GOT3 (cell line): ENCODE data around the gene ATP2A3.

ENCODE experiments used
- DNase-seq: peaks from one replicate; lab custom pipeline; 2025; ENCODE audit warnings: mixed read lengths; lab: John Stamatoyannopoulos, UW

The ATP2A3 gene

DNA sequence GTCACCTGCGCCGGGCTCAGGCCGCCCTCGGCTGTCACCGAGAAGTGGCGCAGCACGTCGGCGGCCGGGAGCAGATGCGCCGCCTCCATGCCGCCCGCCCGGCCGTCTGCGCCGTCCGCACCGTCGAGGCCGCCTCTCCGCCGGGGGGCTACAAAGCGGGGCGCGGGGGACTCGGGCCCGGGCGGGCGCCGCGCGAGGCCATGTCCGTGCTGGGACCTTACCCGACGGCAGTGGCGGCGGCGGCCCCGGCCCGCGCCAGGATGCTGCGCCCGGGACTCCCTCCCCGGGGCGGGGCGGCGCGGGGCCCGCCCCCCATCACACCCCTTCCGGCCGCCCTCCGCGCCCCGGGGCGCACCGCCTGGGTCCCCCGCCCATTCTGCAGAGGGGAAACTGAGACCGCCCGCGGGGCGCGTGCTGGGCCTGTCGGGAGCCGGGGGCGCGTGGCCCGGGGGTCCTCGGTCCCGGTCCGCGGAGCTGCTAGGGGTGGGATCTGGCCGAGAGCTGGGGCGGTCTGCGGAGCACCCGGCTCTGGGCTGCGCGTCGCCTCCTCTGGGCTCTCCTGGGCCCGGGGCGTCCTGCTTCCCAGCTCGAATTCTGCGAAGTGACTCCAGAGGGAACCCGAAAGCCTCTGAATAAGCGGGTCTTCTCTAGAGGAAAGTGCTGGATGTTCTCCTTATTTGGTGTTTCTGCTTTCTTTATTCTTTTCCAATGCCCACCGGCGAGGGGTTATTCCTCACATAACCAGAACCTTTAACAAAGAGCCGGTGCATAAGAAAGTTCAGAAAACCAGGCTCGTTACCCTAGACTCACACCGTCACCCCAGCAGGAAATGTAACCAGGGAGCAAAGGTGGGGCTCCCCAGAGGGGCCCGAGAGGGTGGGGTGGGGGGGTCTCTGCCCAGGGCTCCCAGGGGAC, at the start of gene ATP2A3:
Gene ATP2A3, minus strand, starts transcription at position 235 of the 915 bp plus-strand sequence. Its CDS starts 146 bp downstream, at position 89.
- DNase-seq: no peak

GRCh38 chr17:4010754-4011153, 46.5 kb upstream of the ATP2A3 start:
- DNase-seq: no peak

GRCh38 chr17:4009186-4009785, 45.0 kb upstream of the ATP2A3 start:
- DNase-seq: no peak

DNA sequence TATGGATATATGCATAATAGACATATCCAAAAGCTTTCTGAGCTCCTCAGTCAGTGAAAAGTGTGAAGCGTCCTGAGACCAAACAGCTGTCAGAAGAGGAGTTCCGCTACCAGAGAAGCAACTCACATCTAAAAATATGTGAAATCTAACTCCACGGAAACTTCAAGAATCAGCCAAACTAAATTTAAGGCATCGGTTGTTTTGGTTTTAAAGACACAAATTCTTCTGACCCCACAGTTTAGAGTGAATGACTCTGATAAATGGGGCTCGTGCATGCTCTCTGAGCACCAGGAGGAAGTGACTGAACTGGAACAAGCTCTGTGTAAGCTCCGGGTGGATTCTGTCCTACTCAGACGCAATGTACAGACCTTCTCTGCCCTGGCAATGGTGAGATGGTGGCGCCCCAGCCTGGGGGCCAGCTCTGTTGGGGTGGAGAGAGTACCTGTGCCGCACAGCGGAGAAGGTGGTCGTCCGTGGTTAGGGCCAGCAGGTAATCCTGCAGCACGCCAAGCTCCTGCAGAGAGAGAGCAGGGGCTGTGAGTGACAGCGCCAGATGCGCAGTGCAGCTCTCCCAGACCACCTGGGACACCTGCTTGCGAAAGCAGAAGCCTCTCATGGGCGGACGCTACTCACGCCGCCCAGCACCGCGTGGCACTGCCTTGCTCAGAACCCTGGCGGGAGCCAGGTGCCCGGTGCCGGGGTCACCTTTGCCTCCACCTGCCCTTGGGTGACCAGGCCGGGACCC, 44.4 kb upstream of the ATP2A3 start:
- no peak for DNase-seq

- no peak for DNase-seq
Measured at GRCh38 chr17:4008082-4008435, 43.8 kb upstream of the ATP2A3 start.

- DNase-seq: no peak
Measured at GRCh38 chr17:4007346-4008081, 43.3 kb upstream of the ATP2A3 start.

GRCh38 chr17:4006745-4007211, 42.5 kb upstream of the ATP2A3 start:
- DNase-seq: no peak

- DNase-seq: no peak
Measured at GRCh38 chr17:4006165-4006589, 41.9 kb upstream of the ATP2A3 start.

GRCh38 chr17:4005296-4006164, 41.3 kb upstream of the ATP2A3 start:
- DNase-seq: no peak

DNA sequence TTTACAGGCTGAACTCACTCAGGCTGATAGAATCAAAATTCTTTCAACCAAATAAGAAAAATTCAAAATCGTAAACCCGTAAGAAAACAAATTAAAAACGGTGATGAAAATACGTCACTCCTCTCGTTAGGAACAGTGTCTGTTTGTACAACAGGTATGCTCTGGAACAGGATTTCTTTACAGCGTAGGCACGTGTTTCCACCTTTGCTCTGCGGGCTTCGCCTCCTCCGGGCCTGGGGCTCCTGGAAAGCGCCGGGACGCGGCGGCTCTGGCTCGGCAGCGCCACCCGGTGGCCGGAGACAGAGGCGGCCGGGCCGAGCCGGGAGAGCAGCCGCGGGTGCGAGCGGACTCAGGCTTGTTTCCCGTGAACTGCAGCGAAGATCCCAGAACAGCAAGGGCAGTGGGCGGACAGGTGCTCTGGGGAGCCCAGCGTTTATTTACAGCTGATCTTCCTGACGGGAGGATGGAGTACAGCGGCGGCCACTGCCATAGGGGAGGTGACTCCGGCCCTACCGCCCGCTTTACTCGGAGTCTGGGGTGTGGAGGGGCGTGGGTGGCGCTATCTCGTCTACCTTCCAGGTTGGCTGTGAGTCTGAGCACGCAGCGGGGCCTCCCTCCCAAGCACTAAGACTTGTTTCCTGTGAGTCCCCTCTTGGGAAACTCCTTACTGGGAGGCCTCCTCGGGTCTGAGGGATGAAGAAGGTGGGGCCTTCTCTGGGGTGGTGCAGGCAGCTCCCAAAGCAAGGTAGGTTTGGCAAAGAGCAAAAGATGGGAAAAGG, 40.5 kb upstream of the ATP2A3 start:
- no peak for DNase-seq

DNA sequence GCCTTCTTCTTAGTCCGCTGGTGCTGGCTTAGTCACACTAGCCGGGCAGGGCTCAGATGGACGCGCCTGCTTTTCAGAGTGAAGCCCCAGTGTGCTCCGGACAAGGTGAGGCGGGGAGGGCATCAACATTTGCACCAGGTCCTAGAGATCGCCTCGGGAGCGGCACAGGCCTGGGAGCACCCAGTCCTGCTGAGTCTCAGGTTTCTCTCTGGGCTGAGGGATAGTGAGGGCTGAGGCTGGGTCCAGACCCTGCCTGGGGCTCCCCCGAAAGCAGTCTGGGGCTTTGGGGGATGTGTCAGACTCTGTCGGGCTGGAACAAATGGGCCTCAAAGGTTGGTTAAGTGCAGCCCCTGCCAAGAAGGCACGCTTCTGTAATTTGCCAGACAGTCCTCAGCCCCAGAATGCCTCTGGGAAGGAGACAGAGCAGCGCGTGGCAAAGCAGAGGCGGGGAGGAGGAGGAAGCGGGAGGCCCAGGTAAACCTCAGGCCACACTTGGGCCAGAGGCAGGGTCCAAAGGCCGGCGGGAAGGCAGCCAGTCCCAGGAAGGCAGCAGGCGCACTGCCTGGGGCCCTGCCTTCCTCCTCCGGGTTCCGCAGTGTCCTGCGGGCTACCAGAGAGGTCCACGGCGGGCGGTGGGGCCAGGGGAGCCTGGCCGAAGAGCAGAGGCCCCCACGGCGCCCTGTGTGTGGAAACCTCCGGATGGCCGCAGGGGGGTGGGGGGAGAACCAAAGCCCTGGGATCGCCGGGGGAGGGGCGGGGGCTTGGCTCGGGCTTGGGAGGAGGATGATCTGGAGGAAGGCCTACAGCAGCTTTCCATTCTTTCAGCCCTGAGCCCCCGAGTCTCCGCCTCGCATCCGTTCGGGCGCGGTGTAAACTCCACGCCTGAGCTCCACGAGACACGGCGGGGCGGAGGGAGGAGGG, 39.5 kb upstream of the ATP2A3 start:
- no peak for DNase-seq

DNA sequence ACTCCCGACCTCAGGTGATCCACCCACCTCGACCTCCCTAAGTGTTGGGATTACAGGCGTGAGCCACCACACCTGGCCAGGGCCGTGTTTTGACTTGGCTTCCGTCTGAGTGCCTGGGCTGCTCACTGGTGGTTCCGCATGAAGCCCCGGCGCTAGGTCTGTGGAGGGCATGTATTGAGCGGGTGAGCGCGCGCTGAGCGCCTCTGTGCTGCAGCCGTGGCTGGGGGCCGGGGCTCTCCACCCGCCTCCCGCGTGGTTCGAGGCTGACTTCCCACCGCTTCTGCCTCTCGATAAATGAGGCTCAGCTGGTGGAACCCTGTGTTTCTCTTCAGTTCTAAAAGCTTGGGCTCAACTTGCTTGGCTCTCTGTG, 38.9 kb upstream of the ATP2A3 start:
- DNase-seq: no peak

DNA sequence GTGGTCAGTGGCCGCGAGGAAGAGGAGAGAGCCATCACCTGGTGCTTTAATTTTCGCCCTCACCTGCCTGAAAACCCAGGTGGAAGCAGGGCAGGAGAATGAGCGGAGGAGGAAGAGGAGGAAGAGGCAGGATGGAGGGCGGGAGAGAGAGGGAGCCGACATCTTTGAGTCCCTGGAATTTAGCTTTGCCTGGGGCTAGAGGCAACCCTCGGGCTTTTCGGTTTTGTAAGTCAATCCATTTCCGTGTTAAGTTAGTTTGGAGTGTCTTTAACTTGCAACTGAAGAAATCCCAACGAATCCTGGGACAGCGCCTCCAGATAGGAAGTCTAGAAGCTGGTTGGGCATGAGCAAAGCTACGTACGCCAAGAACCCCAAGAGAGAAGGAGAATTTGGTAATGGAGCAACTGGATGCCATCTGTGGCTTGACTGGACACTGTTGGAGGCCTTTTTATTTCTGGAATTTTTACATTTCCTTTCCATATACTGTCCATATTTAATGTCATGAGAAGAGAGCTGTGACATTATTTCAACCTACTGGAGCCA, 36.9 kb upstream of the ATP2A3 start:
- no peak for DNase-seq

DNA sequence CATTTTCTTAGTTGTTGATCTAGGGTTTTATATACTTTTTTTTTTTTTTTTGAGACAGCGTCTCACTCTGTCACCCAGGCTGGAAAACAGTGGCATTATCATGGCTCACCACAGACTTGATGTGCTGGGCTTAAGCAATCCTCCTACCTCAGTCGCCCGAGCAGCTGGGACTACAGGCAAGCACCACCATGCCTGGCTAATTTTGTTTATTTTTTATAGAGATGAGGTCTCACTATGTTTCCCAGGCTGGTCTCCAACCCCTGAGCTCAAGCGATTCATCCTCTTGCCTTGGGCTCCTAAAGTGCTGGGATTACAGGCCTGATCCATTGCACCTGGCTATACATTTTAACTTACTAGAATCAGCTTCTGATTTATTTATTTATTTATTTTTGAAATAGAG, 34.2 kb upstream of the ATP2A3 start:
- DNase-seq: no peak

DNA sequence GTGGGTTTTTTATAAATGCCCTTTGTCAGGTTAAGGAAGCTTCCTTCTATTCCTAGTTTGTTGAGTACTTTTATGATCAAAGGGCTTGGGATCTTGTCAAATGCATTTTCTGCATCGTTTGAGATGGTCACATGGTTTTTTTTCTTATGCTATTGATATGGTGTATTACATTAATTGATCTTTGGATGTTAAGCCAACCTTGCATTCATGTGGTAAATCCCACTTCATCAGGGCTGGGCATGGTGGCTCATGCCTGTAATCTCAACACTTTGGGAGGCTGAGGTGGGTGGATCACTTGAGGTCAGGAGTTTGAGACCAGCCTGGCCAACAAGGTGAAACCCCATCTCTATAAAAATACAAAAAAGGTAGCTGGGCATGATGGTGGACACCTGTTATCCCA, 30.8 kb upstream of the ATP2A3 start:
- no peak for DNase-seq

DNA sequence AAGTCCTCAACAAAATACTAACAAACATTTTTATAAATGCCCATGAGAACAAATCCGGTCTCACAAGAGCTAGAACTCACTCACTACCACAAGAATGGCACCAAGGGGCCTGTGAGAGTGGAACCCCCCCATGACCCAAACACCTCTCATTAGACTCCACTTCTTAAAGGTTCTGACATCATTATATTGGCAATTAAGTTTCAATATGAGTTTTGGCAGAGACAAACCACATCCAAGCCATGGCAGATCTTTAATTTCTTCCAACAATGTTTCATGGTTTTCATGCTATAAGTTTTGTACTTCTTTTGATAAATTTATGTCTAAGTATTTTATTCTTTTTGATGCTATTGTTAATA, 30.0 kb upstream of the ATP2A3 start:
- DNase-seq: no peak

GRCh38 chr17:3993493-3994220, 29.4 kb upstream of the ATP2A3 start:
- no peak for DNase-seq

GRCh38 chr17:3992370-3992769, 28.1 kb upstream of the ATP2A3 start:
- no peak for DNase-seq
